Daoy (cell line): ENCODE data around the gene HDAC6. TPM values are rescaled to one million over a fixed set of nuclear protein-coding genes. Genes with fewer than 3 reads are reported as not detected.

ENCODE experiments used
- DNase-seq: peaks from one replicate; pipeline ENCODE4 v3.0.0-alpha.2; 2015; ENCODE audit warnings: low read depth
- total RNA-seq: library from RNA; depleted of rRNA; stranded (reverse); fragments of >200 nt; shearing (Covaris generic); gene quantifications from 2 replicates; pipeline ENCODE4 v1.2.3, GENCODE V29; 2014; rRNA removed

Gene HDAC6
- total RNA-seq, result 18.9 and 40.9 TPM in 2 replicates

DNA sequence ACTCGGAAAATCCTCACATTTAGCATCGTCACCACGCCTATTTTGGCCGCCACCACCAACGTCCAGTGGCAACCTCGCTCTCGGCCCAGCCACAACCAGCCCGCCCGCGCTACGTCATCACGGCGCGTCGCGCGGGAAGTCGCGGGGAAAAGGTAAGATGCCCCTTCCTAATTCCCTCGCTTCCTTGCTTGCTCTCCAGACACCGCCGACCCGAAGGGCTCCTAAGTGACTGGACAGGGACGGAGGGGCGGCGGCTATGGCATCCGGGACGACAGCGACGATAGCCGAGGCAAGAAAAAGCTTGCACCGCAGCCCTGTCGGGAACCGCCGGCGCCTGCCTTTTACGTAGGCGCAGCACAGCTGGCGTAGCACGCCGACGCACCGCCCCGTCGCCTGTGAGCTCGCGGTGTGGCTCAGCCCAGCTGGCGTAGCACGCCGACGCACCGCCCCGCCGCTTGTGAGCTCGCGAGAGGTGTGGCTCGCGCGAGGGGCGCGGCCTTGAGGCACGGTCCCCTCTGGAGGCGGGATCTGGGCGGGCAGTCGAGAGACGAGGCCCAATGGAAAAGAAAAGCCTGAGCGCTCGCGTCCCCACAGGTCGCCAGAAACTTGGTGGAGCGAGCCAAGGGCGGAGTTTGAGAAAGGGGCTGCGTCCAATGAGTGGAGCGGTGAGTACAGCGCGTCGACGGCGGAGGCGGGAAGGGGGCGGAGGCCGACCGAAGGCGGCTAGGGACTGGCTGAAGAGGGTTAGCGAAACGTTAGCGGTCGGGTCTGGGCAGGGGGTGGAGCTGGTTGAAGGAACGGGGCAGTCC, at the start of gene HDAC6:
Gene HDAC6 (plus strand): TSS at position 788 of the 809 bp plus-strand sequence. CDS start 626 bp downstream, outside the sequence.
- DNase-seq, result peak; percentile 98

DNA sequence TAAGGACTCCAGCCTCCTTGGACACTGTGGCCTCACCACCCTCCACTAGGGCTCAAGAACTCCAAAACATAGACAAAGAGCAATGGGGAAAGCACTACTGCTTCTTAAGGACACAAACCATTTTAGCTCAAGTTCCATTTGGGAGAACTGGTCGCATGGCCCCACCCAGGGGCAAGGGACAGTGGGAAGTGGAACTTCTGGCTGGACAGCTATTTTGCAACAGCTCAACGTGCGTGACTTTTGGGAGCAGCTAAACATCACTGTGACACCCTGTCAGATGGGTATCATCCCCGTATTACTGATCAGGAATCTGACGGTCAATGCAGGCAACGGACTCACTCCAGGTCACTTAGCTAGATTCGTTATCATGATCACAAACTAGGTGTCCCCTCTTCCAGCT, 49.4 kb upstream of the HDAC6 start:
- DNase-seq, result no peak

DNA sequence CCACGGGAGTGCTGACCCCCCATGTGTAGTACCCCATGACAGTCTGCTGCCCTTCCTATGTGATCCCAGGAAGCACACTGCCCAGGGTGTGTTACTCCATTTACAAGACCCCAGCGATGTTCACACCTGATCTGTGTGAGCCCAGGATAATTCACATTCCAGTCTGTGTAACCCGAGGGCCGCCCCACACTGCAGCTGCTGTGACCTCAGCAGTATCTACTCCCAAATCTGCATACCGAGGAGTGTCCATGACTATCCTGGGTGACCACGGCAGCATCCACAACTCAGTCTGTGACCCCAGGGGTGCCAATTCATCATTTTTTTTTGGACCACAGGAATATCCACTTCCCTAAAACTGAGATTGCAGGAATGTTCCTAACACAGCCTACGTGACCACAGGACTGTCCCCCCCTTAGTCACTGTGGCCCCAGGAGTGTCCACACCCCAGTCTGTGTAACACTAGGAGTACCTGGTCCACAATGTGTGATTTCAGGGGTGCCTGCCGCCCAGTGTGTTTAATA, 48.1 kb upstream of the HDAC6 start:
- DNase-seq, result no peak

DNA sequence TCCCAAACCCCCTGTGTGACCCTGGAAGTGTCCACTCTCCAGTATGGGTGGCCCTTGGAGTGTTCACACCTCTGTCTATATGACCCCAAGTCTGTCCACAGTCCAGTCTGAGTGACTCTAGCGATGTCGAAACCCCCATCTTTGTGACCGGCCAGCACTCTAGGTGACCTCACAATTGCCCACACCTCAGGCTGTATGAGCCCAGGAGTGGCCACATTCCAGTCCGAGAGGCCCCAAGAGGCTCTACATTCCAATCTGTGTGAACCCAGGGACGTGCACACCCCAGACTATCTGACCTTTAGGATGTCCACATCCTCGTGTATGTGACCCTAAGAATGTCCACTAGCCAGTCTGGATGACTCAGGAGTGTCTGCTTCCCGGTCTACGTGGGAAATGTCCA, 47.6 kb upstream of the HDAC6 start:
- no peak for DNase-seq

DNA sequence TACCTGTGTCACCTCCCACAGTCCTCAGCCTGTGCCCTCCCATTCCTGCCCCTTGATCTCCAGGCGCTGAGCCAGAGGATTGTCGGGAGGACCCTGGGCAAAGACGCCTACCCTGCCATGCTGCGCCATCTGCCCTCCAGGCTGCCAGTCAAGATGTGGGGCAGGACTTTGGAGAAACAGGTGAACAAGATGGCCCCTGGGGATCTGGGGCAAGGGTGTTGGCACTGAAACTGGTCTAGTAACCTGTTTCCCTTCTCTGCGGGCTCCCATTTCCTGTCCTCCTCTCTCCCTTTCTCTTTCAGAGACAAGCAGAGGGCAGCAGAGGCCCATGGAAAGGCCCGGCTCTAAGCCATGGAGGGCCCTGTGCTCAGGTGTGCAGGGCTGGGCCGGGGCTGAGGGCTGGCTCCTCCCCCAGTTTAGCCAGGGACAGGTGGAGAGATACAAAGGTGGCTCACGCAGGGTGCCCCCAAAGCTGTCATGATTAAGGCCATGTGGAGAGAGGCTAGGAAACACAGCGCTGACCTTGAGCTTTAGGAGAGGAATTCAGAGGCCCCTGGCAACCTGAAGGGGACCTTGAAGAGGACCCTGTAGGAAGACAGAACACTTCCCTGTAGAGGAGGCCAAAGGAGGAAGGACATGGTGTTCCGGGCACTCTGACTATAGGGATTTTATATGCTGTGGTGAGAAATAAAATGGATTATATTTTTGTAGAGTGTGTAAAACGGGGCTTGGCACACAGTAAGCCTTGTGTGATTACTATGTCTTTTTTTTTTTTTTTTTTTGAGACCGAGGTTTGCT, 40.0 kb upstream of the HDAC6 start, which contains the start of gene GLOD5:
Gene GLOD5 (plus strand): TSS at position 74 of the 798 bp plus-strand sequence. CDS start 44 bp downstream, at position 118.
- DNase-seq, result peak; percentile 53

DNA sequence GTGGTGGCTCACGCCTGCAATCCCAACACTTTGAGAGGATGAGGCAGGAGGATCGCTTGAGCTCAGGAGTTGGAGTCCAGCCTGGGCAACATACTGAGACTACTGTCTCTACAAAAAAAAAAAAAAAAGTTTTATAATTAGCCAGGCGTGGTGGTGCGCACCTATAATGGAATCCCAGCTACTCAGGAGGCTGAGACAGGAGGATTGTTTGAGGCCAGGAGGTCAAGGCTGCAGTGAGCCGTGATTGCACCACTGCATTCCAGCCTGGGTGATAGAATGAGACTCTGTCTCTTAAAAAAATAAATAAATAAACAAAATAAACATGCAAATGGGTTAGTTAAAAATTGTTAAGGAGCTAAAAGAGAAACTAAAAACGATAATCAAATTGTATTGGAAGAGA, 32.6 kb upstream of the HDAC6 start:
- DNase-seq, result no peak

DNA sequence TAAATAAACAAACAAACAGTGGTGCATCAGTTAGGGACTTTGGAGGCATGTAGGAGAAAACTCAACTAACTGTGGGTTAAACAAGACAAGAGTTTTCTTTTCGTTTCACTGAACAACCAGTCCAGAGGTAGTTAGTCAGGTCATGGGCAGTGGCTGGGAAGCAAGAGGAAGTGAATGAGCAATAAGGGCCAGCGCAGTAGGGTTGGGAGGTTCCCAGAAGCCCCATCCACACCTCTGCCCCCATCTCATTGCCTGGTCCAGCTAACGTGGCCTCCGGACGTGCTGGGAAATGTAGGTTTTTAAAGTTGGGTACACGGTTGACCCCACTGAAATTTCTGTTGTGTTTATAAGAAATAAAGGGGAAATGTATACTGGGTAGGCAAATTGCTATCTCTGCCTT, 31.6 kb upstream of the HDAC6 start:
- DNase-seq, result no peak

DNA sequence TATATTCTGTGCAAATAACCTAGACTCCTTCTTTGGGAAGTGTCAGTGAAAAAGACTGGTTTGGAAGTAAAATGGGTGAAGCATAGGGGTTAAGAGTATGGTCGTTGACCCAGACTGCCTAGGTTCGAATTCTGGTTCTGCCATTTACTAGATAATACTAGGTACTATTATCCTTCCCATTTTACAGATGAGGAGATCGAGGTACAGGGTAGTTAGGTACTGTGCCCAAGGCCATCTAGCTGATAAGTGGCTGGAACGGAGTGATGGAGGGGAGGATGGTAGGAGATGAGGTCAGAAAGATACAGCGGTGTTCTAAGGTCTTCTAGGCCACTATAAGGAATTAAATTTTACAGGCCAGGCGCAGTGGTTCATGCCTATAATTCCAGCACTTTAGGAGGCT, 29.3 kb upstream of the HDAC6 start:
- no peak for DNase-seq

DNA sequence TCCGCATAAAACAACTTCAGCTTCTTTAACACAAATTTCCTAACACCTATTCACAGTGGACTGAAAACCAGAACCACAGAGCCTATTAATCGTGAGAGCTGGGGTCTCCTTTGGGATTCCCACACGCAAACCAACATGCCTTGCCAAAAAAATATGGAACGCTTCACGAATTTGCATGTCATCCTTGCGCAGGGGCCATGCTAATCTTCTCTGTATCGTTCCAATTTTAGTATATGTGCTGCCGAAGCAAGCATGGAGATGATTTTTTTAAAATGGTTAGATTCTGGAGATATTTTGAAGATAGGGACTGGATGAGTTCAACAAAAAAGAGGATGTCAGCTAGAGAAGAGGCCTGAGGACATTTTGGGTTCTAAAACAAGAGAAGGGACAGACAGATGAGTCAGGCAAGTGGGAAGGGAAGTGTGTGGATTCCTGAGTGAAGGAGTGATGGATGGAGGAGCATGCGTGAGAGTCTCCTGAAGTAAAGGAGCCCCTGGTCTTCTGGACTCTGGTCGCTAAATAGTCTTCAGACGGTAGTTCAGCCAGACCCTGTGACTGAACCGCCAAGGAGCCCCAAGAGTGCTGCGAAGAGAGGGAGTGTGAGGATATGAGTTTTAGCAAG, 24.9 kb upstream of the HDAC6 start:
- DNase-seq, result no peak

DNA sequence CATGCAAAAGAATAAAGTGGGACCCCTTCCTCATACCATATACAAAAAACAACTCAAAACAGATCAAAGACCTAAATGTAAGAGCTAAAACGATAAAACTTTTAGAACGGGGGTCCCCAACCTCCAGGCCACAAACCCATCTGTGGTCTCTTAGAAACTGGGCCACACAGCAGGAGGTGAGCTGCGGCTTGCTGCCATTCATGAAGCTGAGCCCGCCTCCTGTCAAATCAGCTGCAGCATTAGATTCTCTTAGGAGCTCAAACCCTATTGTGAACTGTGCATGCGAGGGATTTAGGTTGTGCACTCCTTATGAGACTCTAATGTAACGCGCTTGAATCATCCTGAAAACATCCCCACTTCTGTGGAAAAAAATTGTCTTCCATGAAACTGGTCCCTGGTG, 22.5 kb upstream of the HDAC6 start:
- DNase-seq, result no peak

DNA sequence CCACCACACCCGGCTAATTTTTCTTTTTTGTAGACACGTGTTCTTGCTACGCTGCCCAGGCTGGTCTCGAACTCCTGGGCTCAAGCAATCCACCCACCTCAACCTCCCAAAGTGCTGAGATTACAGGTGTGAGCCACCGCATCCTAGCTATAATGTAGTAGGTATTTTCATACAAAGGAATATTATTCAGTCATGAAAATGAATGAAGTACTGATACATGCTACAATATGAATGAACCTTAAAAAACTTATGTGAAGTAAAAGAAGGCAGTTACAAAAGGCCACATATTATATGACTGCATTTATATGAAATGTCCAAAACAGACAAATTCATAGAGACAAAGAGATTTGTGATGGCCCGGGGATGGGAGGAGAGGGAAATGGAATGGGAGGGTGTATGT, 20.2 kb upstream of the HDAC6 start:
- no peak for DNase-seq

DNA sequence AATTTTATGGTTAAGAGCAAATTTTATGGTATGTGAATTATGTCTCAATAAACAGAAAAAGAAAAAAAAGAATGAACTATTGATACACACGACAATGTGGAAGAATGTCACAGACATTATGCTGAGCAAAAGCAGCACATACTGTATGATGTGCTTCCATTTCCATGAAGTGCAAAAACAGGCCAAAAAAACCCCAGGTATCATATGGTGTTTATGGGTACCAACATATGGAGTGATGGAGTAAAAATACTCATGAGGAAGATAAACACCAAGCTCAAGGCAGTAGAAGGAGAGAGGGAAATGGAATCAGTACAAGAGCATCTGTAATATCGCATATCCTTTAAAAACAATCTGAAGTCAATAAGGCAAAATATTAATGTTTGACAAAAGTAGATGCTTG, 19.7 kb upstream of the HDAC6 start:
- DNase-seq, result no peak

DNA sequence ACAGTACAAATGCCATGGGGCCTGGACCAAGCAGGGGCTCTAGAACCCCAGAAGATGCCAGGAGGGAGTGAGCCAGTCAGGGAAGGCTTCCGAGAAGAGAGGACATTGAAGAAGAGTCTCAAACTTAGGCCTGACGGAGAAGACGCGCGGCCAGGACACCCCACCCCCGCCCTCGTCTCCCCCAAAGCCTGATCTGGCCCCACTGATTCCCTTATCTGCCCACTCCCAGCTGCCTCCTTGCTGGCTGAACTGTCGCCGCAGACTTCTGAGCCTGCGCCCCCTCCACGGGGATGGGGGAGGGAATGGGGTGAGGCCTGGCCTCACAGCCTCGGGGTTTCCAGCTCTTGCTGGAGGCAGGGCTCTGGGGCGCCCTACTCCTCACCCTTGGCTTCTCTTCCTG, 19.1 kb upstream of the HDAC6 start:
- DNase-seq, result no peak

DNA sequence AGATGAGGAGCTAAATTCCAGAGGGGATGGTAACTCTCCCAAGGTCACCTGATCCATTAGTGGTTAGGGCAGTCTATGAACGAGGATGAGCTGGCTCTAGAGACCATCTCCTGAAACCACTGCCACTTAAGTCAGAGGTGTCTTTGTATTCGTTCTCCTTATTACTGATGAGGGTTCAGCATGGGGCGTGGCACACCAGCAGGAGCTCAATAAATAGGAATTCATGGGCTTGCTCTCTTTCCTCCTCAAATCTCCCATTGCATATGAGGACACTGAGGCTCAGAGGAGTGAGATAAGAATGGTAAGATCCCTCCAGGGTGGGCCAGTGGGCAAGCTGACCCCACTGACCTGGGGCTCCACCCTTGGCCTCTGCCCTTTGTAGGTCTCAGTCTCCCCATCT, 17.1 kb upstream of the HDAC6 start:
- DNase-seq, result no peak

DNA sequence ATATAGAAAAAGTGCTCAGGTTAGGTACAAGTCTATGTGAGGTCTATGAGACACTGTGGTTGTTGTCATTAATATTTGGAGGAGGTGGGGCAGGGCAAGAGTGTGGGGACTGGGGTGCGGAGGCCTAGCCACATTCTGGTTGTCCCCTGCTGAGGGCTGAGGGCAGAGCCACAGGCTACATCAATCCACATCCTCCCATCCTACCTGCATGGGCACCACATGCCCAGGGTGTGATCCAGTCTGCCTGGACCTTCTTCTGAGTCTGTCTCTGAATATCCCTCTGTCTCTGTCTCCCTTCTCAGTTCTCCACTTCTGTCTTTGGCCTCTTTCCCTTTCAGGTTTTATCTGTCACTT, 16.7 kb upstream of the HDAC6 start:
- no peak for DNase-seq

DNA sequence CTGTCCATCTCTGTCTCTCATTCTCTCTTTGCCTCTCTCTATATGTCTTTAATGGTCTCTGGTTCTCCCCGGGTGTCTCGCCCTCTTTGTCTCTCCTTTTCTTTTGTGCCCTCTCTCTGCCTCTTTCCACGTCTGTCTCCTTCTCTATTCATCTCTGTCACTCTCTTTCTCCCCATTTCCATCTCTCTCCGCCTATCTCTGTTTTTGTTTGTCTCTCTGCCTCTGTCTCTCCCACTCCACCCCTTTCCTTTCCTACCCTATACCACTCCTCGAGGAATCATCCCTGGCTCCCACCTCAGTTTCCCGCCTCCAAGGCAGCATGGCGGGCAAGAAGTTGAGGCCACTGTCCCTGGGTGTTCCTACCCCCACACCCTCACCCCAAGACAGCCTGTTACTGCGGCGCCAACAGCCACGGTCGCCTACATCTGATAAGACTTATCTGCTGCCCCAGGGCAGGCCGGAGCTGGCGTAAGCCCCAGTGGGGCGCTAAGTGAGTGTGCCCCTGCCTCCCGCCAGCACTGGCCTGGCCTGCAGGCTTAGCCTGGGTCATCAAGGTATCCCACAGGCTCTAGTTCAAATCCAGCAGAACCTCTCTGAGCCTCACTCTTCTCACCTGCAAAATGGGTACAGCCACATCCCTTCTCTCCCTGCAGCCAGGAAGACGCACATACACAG, 16.2 kb upstream of the HDAC6 start:
- DNase-seq, result no peak

DNA sequence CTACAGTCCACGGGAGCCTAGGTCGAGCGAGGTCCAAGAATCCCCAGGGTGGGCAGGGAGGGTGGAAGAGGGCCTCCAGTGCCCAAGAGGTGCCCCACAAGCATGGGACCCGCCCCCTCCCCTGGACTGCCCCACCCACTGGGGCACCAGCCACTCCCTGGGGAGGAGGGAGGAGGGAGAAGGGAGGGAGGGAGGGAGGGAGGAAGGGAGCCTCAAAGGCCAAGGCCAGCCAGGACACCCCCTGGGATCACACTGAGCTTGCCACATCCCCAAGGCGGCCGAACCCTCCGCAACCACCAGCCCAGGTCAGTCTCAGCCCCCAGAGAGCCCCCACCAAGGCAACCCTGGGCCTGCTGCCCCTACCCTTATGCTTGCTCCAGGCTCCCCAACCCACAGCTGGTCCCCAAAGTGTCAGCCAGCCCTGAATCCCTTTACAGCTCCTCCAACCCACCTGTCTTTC, 15.5 kb upstream of the HDAC6 start, which contains the start of gene GATA1:
Gene GATA1 (plus strand): TSS at position 250 of the 460 bp plus-strand sequence. CDS start 4,520 bp downstream, outside the sequence.
- DNase-seq, result no peak

DNA sequence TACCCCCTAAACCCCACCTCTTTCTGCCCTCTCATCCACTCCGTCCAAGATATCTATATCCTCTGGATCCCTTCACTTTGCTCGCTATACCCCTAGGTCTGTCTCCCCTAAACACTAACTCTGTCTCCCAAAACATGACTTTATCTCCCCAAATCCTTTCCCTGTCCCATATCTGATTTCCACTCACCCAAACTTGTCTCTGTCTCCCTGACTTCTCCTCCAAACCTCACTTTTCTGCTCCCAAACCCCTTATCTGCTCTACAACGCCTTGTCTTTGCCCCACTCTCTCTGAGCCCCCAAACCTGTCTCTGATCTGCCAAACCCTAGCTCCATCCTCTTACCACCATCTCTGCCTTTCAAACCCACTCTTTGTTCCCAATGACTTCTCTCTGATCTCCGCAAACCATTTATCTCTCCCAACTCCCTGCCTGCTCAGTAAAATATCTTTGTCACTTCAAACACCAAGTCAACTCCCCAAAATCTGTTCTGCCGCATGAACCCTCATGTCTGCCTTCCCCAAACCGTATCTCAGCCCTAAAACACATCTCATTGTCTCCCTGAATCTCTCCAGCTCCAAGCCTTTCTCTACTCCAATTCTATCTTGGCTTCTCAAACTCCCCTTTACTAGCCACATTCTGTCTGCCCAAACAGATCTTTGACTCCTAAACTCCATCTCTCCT, 14.9 kb upstream of the HDAC6 start:
- no peak for DNase-seq

DNA sequence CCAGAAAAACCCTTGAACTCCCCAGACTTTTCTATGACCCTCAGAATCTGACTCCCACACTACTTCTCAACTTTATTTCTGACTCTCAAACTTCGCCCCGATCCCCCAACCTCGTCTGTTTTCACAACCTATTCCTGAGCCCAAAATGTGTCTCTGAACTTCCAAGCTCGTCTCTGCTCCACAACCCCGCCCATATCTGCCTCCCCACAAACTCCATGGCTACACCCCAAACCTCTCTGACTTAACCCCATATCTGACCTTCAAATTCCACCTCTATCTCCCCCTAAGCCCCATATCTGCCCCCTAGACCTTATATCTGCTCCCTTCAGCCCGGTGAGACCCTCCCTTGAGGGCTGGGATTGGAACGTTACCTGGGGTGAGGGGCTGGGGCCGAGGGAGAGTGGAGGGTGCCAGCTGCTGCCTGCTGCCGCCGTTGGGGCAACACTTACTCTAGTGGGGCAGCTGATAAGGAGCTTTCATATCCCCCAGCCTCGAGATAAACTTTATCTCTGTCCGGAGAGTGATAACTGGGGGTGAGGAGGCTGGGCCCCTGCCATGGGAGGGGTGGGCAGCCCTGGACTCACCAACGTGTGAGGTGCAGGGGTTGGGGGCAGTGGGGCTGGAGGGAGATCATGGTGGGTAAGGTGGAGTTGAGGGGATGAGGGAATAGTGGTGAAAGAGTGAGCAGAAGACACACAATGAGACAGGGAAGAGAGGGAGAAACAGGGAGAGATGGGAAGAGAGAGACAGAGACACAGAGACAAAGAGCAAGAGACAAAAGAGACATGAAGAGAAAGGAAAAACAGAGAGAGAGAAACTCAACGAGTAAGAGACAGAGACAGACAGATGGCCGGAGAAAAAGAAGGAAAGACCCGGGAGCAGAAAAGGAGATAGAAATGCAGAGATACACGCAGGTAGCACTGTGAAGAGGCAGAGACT, 14.1 kb upstream of the HDAC6 start:
- no peak for DNase-seq
